Activated T-cell treated with anti-CD3 and anti-CD28 coated beads, Interleukin-2, amount 50 U/mL, for 4 hours (primary cell): ENCODE data around the gene LRP1. TPM values are rescaled to one million over a fixed set of nuclear protein-coding genes. Genes with fewer than 3 reads are reported as not detected.

Source experiments
- ATAC-seq, 2 donors: fragments of 200-7000 bp; cut with Tn5 transposase; one replicate each; pipeline ENCODE4 v1.10.0; 2021
- DNase-seq: peaks from one replicate; pipeline ENCODE4 v3.0.0-alpha.2; 2020
- H3K27me3 Mint-ChIP-seq: one replicate; pipeline ENCODE4 v1.8.0; 2021; ENCODE audit warnings: low read depth, mixed read lengths
- H3K36me3 Mint-ChIP-seq: one replicate; pipeline ENCODE4 v1.8.0; 2022; ENCODE audit warnings: mixed read lengths; ENCODE audit not compliant: insufficient read depth
- H3K4me1 Mint-ChIP-seq: one replicate; pipeline ENCODE4 v1.8.0; 2021; ENCODE audit warnings: low read depth, mixed read lengths
- H3K4me3 Mint-ChIP-seq: one replicate; pipeline ENCODE4 v1.8.0; 2021; ENCODE audit warnings: mild to moderate bottlenecking, moderate library complexity, mixed read lengths
- H3K9me3 Mint-ChIP-seq: one replicate; pipeline ENCODE4 v1.8.0; 2021; ENCODE audit warnings: mixed read lengths
- total RNA-seq, 3 donors: library from RNA; stranded (reverse); gene quantifications; one replicate each; pipeline ENCODE4 v1.2.1, GENCODE V29; 2021

The LRP1 gene
- total RNA-seq, 3 donors from 2014 or later: 0.98 to 1.1 (median 1.0) TPM

DNA sequence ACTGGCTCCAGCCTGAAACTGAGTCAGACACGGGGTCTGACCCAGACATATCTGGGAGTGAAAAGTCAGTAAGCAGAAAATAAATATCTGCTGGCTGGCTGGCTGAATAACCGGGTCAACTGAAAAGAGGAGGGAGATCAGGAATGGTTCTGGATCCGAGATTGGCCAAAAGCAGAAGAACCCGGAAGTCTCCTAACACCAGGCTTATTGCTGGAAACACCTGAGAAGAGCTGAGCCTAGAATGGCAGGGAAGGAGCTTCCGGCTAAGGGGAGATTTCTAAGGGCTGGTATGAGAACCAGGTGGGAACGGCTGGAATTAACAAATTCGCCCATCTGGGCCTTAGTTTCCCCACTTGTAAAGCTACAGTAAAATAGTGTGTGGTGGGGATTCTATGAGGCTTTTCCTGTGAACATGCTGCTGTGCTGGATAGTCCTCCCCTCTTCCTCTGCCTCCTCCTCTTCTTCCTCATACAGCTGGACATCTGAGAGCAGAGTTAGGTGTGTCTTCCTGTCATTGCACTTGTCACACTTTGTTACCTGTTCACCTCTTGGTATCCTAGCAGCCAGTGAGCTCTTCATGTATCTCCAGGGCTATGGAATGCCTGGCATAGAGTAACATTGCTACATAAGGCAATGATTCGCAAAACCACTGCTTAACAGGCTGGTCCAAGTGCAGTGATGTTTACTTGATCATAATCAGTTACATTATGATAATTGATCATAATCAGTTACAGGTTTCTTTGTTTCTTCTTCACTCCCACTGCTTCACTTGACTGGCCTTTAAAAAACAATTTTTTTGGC is 99.2 kb downstream of the LRP1 start:
- H3K4me3 Mint-ChIP-seq: peak overlapping the region; percentile 13
- no peaks in the 10 kb centered on the region for H3K9me3 Mint-ChIP-seq
- no peak for ATAC-seq
- peaks cover 27% of the 10 kb centered on the region for H3K36me3 Mint-ChIP-seq
- H3K27me3 Mint-ChIP-seq: peaks cover 45% of the 10 kb centered on the region
- peaks cover 54% of the 10 kb centered on the region for H3K4me1 Mint-ChIP-seq
- no peak for DNase-seq

DNA sequence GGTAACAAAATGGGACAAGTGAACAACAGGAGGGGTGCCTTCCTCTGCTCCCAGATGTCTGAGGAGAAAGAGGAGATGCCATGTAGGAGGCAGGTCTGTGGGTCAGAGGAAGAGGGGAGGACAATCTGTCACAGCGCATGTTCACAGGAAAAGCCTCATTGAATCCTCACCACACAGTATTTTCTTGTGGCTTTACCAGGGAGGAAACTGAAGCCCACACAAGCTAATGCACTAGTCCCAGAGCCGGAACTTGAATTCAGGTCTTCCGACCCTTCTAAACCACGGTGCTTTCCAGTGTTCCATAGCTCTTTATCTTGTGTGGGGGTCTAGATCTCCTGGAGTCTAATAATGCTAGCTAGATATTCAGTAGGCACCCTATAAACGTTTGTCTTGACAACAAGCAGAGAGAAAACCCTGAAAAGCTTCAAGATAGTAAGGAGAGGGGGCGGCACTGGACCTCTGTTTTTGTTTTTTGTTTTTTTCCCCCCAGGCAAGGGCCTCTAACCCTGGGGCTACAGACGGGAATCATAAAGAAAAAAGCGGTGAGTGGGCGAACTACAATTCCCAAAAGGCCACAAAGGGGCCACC is 100.9 kb downstream of the LRP1 start:
- no peak for DNase-seq
- peaks cover 51% of the 10 kb centered on the region for H3K4me1 Mint-ChIP-seq

GRCh38 chr12:57229634-57230380 is 101.5 kb downstream of the LRP1 start, which contains the start of gene SHMT2:
Gene SHMT2, plus strand, starts transcription at chr12:57229711. Its CDS starts 68 bp downstream, at chr12:57229779.
- ATAC-seq: peak; percentile 66
- Mint-ChIP-seq H3K4me3 (peak within 1 kb of the TSS; percentile 99), H3K36me3 (peaks cover 50% of the 10 kb centered on the region), H3K4me1 (peaks cover 56% of the 10 kb centered on the region), H3K27me3 (peaks cover 24% of the 10 kb centered on the region), H3K9me3 (no peaks in the 10 kb centered on the region)
- DNase-seq: peak; percentile 91

More for the DNA sequence above, 100.9 kb downstream of the LRP1 start:
- peak; percentile 6 to 22 for ATAC-seq
- Mint-ChIP-seq H3K9me3 (no peaks in the 10 kb centered on the region), H3K36me3 (peaks cover 44% of the 10 kb centered on the region), H3K4me3 (peak overlapping the region; percentile 99), H3K27me3 (peaks cover 30% of the 10 kb centered on the region)

GRCh38 chr12:57230381-57231155 is 102.3 kb downstream of the LRP1 start:
- Mint-ChIP-seq H3K9me3 (no peaks in the 10 kb centered on the region), H3K4me1 (peaks cover 51% of the 10 kb centered on the region), H3K4me3 (peak overlapping the region; percentile 99), H3K36me3 (peaks cover 53% of the 10 kb centered on the region), H3K27me3 (peaks cover 22% of the 10 kb centered on the region)
- no peak for ATAC-seq
- no peak for DNase-seq

DNA sequence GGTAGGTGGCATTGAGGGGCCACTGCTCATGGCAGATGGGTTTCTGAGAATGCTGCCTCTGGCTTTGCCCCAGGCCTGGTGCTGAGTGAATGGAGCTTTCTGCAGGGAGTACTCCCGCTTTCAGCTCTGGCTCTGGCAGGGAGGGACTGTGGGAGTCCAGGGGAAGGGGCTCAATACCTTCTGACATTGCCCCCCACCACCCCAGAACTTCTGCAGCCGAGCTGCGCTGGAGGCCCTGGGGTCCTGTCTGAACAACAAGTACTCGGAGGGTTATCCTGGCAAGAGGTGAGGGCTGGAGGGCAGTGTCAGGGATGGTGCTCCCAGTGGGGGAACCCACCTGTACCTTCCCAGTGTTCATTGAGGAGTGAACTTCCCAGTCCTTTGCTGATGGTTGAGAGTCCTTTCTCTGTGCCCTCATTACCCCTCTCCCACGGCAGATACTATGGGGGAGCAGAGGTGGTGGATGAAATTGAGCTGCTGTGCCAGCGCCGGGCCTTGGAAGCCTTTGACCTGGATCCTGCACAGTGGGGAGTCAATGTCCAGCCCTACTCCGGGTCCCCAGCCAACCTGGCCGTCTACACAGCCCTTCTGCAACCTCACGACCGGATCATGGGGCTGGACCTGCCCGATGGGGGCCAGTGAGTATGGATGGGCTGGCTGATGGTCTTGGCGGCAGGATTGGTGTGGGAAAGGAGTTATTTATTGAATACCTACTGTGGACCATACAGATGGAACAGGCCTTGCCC is 103.2 kb downstream of the LRP1 start:
- Mint-ChIP-seq H3K4me3 (peak overlapping the region; percentile 99), H3K36me3 (peaks cover 53% of the 10 kb centered on the region), H3K9me3 (no peaks in the 10 kb centered on the region), H3K27me3 (peaks cover 13% of the 10 kb centered on the region), H3K4me1 (peaks cover 52% of the 10 kb centered on the region)
- ATAC-seq: no peak
- DNase-seq: no peak

- H3K9me3 Mint-ChIP-seq: no peaks in the 10 kb centered on the region
- H3K4me1 Mint-ChIP-seq: peaks cover 54% of the 10 kb centered on the region
- H3K27me3 Mint-ChIP-seq: peaks cover 13% of the 10 kb centered on the region
- peaks cover 53% of the 10 kb centered on the region for H3K36me3 Mint-ChIP-seq
- peak overlapping the region; percentile 99 for H3K4me3 Mint-ChIP-seq
- ATAC-seq (no peak), DNase-seq (no peak)
These were observed 104.0 kb downstream of the LRP1 start for GRCh38 chr12:57232156-57232756.

- H3K4me1 Mint-ChIP-seq: peaks cover 56% of the 10 kb centered on the region
- H3K9me3 Mint-ChIP-seq: no peaks in the 10 kb centered on the region
- DNase-seq (no peak), ATAC-seq (no peak)
- peaks cover 53% of the 10 kb centered on the region for H3K36me3 Mint-ChIP-seq
- no peak overlapping the region for H3K4me3 Mint-ChIP-seq
- H3K27me3 Mint-ChIP-seq: peaks cover 14% of the 10 kb centered on the region
These were observed 105.3 kb downstream of the LRP1 start for GRCh38 chr12:57233357-57234232.

DNA sequence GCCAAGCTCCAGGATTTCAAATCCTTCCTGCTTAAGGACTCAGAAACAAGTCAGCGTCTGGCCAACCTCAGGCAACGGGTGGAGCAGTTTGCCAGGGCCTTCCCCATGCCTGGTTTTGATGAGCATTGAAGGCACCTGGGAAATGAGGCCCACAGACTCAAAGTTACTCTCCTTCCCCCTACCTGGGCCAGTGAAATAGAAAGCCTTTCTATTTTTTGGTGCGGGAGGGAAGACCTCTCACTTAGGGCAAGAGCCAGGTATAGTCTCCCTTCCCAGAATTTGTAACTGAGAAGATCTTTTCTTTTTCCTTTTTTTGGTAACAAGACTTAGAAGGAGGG is 105.9 kb downstream of the LRP1 start:
- no peak for ATAC-seq
- Mint-ChIP-seq H3K4me3 (no peak overlapping the region), H3K27me3 (peaks cover 18% of the 10 kb centered on the region)

GRCh38 chr12:57234571-57235016 is 106.3 kb downstream of the LRP1 start:
- H3K4me1 Mint-ChIP-seq: peaks cover 54% of the 10 kb centered on the region
- H3K9me3 Mint-ChIP-seq: no peaks in the 10 kb centered on the region
- DNase-seq (no peak), ATAC-seq (no peak)
- H3K4me3 Mint-ChIP-seq: no peak overlapping the region
- peaks cover 18% of the 10 kb centered on the region for H3K27me3 Mint-ChIP-seq
- H3K36me3 Mint-ChIP-seq: peaks cover 51% of the 10 kb centered on the region

More for the DNA sequence above, 105.9 kb downstream of the LRP1 start:
- peaks cover 54% of the 10 kb centered on the region for H3K4me1 Mint-ChIP-seq
- H3K9me3 Mint-ChIP-seq: no peaks in the 10 kb centered on the region
- peaks cover 53% of the 10 kb centered on the region for H3K36me3 Mint-ChIP-seq
- no peak for DNase-seq

- ATAC-seq: no peak
- no peak for DNase-seq
- Mint-ChIP-seq H3K9me3 (no peaks in the 10 kb centered on the region), H3K27me3 (peaks cover 18% of the 10 kb centered on the region), H3K4me1 (peaks cover 55% of the 10 kb centered on the region), H3K4me3 (no peak overlapping the region), H3K36me3 (peaks cover 47% of the 10 kb centered on the region)
These were observed 106.9 kb downstream of the LRP1 start for GRCh38 chr12:57235017-57235727.

GRCh38 chr12:57235728-57236131 is 107.4 kb downstream of the LRP1 start:
- no peak for ATAC-seq
- H3K4me1 Mint-ChIP-seq: peaks cover 55% of the 10 kb centered on the region
- DNase-seq: no peak
- no peak overlapping the region for H3K4me3 Mint-ChIP-seq
- no peaks in the 10 kb centered on the region for H3K9me3 Mint-ChIP-seq
- peaks cover 41% of the 10 kb centered on the region for H3K36me3 Mint-ChIP-seq
- H3K27me3 Mint-ChIP-seq: peaks cover 23% of the 10 kb centered on the region
